ENCODE measurements around the gene CRYBG3.

Gene CRYBG3

DNA sequence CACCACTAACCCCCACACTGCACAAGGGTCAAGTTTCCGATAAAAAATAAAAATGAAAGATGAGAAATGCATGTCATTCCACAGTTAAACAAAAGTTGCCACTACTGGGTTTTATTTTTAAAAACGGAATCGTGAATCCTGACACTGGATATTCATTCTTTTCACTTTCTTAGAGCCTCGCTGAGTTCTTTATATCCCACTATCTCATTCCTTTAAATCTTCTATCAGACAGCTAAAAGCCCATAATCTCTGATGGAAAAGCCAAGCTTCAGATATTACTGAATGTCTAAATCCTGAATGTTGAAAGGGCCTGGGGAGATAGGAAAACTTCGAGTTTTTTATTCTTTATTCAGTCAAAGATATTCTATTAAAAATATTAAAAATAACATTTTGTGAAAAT is 138.7 kb downstream of the CRYBG3 start:
- no peak for DNase-seq (ENCODE audit: extremely low read depth, low read depth)
- TF ChIP-seq, protein P1, sequence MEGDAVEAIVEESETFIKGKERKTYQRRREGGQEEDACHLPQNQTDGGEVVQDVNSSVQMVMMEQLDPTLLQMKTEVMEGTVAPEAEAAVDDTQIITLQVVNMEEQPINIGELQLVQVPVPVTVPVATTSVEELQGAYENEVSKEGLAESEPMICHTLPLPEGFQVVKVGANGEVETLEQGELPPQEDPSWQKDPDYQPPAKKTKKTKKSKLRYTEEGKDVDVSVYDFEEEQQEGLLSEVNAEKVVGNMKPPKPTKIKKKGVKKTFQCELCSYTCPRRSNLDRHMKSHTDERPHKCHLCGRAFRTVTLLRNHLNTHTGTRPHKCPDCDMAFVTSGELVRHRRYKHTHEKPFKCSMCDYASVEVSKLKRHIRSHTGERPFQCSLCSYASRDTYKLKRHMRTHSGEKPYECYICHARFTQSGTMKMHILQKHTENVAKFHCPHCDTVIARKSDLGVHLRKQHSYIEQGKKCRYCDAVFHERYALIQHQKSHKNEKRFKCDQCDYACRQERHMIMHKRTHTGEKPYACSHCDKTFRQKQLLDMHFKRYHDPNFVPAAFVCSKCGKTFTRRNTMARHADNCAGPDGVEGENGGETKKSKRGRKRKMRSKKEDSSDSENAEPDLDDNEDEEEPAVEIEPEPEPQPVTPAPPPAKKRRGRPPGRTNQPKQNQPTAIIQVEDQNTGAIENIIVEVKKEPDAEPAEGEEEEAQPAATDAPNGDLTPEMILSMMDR (IDR thresholded peaks at IDR 0.05; ENCODE audit: low read depth, low read length), result no peak

DNA sequence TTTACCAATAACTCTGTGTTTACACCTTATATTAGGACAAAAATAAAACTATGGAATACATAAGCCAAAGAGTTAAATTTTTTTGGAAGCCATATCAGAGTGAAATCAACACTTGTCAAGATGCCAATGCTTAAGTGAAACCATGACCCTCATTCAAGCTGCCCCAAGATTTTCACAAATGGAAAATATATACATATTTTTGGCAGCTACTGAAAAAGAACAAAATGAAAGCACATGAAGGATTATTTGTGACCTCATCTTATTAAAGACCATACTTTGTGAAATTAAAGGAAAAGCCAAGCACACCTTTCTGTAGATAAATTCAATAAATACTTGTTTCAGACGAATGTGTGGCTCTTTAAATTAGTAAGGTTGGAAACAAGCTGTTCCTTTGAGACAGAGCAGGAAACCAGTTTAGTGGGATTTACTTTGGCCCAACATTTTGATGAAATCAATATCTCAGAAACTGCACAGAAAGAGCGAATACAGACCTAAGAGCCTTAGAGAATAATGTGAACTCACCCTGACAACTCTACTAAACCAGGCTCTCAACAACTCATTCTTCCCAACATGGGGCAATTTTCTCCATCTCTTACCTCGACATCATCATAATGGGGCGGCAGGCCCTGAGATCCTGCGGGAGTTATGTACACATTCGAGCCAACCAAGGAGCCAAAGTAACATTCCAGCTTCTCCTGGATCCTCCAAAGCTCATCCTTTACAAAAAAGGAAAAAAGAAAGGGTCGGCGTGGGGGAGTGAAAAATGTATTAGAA is 139.4 kb downstream of the CRYBG3 start:
- no peak for DNase-seq (ENCODE audit: extremely low read depth, low read depth)

DNA sequence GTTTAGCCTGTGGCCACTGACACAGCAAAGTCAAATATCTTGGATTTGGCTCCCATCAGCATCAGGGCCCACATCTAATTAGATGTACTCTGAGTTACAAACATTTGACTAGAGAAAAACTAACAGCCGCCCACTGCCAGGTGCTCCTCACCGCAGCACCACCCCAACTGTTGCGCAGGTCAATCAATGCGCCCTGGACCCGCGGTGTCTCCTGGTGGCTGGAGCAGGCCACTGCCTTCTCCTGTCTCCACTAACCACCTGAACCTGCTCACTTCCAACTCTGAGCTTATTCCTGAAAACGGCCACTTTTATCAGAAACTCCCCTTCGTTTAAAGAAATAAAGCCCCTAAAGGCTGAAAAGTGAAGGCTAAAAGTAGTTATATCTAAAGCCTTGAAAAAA is 146.2 kb downstream of the CRYBG3 start:
- TF ChIP-seq, protein P1 (IDR thresholded peaks at IDR 0.05; ENCODE audit: low read depth, low read length), result no peak
- DNase-seq (ENCODE audit: extremely low read depth, low read depth), result no peak

More for the DNA sequence above, 139.4 kb downstream of the CRYBG3 start:
- TF ChIP-seq, protein P1 (IDR thresholded peaks at IDR 0.05; ENCODE audit: low read depth, low read length), result no peak

DNA sequence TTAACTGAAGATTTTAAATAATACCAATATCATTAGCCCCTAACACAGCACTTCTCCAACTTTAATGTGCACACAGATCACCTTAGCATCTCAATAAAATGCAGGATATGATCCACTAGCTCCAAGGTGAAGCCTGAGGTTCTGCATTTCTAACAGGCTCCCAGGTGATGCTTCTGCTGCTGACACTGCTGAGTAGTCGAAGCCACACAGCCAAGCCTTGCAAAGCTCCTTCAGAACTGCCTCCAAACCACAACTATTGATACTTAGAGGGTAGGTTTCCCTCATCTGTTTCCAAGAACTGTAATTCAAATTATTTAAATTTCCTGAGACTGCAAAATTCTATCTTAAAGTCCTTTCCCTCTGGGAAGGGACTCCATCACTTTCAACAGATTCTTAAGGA is 146.6 kb downstream of the CRYBG3 start:
- TF ChIP-seq, protein P1 (IDR thresholded peaks at IDR 0.05; ENCODE audit: low read depth, low read length), result no peak
- no peak for DNase-seq (ENCODE audit: extremely low read depth, low read depth)

DNA sequence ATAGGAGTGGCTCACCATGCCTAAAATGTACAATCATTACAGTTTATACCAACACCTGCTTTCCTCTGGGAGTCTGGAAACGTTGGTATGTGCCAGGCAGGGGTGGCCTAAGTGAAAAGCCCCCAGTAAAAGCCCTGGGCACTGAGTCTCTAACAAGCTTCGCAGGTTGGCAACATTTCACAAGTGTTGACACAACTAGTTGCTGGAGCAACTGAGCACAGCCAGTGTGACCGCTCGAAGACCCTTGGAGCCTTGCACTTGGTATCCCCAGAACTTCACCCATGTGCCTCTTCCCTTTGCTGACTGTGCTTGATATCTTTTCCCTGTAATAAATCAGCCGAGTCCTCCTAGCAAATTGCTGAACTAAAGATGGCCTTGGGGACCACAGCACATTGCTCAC is 147.7 kb downstream of the CRYBG3 start:
- DNase-seq (ENCODE audit: extremely low read depth, low read depth), result no peak
- TF ChIP-seq, protein P1 (IDR thresholded peaks at IDR 0.05; ENCODE audit: low read depth, low read length), result no peak

DNA sequence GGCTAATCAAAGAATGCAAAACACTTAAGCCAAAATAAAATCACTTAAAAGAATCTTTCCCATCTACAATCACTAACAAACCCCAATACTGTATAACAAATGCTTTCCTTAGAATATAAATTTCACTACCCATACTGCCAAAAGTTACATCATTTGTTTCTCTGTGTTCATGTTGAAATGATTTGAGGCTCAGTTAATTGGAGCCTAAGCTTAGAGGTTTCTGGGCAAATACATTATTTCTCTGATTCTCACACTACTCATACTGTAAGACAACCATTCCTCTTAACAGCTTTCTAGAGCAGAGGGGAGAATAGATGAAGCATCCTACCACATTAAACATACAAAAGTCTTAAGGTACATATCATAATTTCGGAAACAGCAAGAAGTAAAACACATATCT is 148.3 kb downstream of the CRYBG3 start:
- TF ChIP-seq, protein P1 (IDR thresholded peaks at IDR 0.05; ENCODE audit: low read depth, low read length), result no peak
- DNase-seq (ENCODE audit: extremely low read depth, low read depth), result no peak

DNA sequence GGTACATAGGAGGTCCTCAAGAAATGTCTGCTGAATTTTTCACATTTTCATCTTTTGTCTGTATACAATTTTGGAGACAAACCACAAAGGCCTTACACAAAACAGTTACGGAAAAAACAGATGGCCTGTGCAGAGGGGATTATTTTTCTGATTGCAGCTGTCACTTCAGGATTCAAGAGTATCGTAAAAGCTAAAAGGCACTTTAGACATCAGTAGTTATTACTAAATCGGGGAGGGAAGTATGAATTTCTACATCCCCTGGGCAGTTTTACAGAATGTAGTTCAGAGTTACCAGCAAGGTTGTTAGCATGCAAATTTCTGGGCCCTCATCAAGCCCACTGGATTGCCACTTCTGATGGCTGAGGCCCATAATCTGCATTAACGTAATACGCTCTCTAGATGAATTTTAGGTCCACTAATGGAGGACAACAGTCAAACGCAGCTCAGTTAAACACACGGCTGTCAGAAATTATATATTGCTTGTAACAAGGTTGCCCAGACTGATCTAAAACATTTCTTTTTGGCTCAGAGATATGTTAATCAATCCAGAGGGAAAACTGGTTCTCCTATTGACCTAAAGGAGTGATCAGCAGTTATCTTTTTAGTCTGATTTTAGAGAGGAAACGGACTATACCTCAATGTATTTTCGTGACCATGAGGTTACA is 149.3 kb downstream of the CRYBG3 start:
- no peak for DNase-seq (ENCODE audit: extremely low read depth, low read depth)
- TF ChIP-seq, protein P1 (IDR thresholded peaks at IDR 0.05; ENCODE audit: low read depth, low read length), result no peak

Data from AG09319 (cell line).